ENCODE results near the gene TM4SF20.
"Not testable (repeated sequence)": the region's sequence is repeated elsewhere in the genome, so short reads cannot be mapped to it uniquely, and the experiment has no call there.

- not testable (repeated sequence) for TF ChIP-seq CTCF, POLR2A (IDR thresholded peaks at IDR 0.05)
These were observed 3.2 kb upstream of the TM4SF20 start for GRCh38 chr2:227382241-227382835.
